ENCODE data around the gene MMP8. TPM values are rescaled to one million over a fixed set of nuclear protein-coding genes. Genes with fewer than 3 reads are reported as not detected.

Gene MMP8, protein sequence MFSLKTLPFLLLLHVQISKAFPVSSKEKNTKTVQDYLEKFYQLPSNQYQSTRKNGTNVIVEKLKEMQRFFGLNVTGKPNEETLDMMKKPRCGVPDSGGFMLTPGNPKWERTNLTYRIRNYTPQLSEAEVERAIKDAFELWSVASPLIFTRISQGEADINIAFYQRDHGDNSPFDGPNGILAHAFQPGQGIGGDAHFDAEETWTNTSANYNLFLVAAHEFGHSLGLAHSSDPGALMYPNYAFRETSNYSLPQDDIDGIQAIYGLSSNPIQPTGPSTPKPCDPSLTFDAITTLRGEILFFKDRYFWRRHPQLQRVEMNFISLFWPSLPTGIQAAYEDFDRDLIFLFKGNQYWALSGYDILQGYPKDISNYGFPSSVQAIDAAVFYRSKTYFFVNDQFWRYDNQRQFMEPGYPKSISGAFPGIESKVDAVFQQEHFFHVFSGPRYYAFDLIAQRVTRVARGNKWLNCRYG
- total RNA-seq = not detected in 2 replicates

DNA sequence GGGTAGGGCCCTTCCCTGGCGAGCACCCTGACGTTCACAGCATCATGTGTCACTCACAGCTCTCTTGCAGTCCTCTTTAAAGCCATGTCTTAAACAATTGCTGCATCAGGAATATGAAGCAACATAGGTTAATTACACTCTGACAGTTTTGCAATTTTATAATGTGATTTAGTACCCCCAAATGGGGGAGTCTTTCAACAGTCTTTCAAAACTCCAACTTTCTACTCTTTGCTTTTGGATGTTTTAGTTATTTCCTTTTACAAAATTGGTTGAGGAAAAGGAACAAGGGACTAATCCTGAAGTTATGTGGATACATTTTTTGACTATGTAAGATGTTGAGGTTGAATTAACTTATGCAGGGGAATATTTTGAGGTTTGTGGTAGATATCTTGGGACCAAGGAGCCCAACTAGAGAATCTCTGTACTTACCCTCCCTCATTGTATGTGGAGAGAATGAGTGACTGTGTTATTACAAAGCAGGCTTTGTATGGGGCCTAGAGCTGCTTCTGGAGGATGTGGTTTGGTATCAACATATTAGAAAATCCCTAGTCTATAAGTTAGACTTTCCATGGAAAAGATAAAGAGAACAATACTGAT lies at the start of gene MMP8:
Gene MMP8, minus strand, starts transcription at position 51 of the 597 bp plus-strand sequence. CDS start 99 bp downstream, outside the sequence.

DNA sequence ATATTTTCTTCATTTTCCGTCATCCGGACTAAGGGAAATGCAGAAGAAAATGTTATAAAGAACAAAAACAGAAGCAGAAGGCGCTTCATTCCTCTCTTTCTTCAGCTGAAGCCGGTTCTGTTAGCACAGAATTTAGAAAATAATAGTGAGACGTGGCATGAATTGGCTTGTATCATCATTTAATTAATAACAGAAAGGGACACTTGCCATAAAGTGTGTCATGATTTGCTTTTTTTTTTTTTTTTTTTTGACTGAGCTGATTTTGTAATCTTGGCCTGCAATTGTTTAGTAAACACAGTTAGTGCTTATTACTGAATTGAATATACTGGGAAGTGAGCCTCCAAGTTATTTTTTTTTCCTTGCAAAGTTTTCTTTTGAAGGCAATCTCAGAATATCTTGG lies 19.1 kb downstream of the MMP8 start, which contains the start of gene MMP27:
Gene MMP27, minus strand, starts transcription at position 144 of the 400 bp plus-strand sequence. Its CDS starts 55 bp downstream, at position 89.

Other genes starting within 250 kb of the MMP8 start
- 0.57 TPM in 1 of 2 replicates, not detected in the other for gene MMP7, start 194.2 kb downstream of the MMP8 start, total RNA-seq
- not detected in 2 replicates for gene MMP20, start 99.6 kb downstream of the MMP8 start, total RNA-seq
- not detected in 2 replicates for gene MMP27, start 19.2 kb downstream of the MMP8 start, total RNA-seq
- 2.4 and 12.9 TPM in 2 replicates for gene MMP10, start 55.7 kb upstream of the MMP8 start, total RNA-seq
- 5.2 and 2,491 TPM in 2 replicates for gene MMP1, start 73.2 kb upstream of the MMP8 start, total RNA-seq
- 0.07 and 0.13 TPM in 2 replicates for gene MMP3, start 118.7 kb upstream of the MMP8 start, total RNA-seq
- not detected in 2 replicates for gene MMP12, start 150.0 kb upstream of the MMP8 start, total RNA-seq
- gene MMP13, start 230.8 kb upstream of the MMP8 start, total RNA-seq = not detected in 2 replicates